HG03565 (cell line): ENCODE data around the gene PBOV1.

ENCODE experiments used
- ATAC-seq: cut with Tn5 transposase; IDR thresholded peaks from one replicate; pipeline ENCODE4 v1.9.1; 2021; ENCODE audit warnings: mild to moderate bottlenecking, moderate library complexity; ENCODE audit not compliant: unreplicated experiment

PBOV1 gene

GRCh38 chr6:138218449-138218848 lies at the start of gene PBOV1:
PBOV1 (minus strand) TSS chr6:138218491; CDS start chr6:138218395, 96 bp downstream.
- no peak for ATAC-seq

GRCh38 chr6:138266095-138266494 lies 47.8 kb upstream of the PBOV1 start:
- no peak for ATAC-seq

- no peak for ATAC-seq
These were observed 46.1 kb upstream of the PBOV1 start for GRCh38 chr6:138264372-138264880.

- ATAC-seq: no peak
These were observed 45.7 kb upstream of the PBOV1 start for GRCh38 chr6:138263963-138264362.

GRCh38 chr6:138261116-138261780 lies 43.0 kb upstream of the PBOV1 start:
- ATAC-seq: no peak

- no peak for ATAC-seq
These were observed 40.7 kb upstream of the PBOV1 start for GRCh38 chr6:138258991-138259390.

GRCh38 chr6:138258197-138258596 lies 39.9 kb upstream of the PBOV1 start:
- no peak for ATAC-seq

GRCh38 chr6:138257638-138258040 lies 39.3 kb upstream of the PBOV1 start:
- ATAC-seq: no peak

- no peak for ATAC-seq
These were observed 37.2 kb upstream of the PBOV1 start for GRCh38 chr6:138255443-138255842.

- no peak for ATAC-seq
These were observed 35.4 kb upstream of the PBOV1 start for GRCh38 chr6:138253731-138254130.

GRCh38 chr6:138250513-138251247 lies 32.4 kb upstream of the PBOV1 start:
- ATAC-seq: no peak

GRCh38 chr6:138250053-138250452 lies 31.8 kb upstream of the PBOV1 start:
- ATAC-seq: no peak

- no peak for ATAC-seq
These were observed 30.6 kb upstream of the PBOV1 start for GRCh38 chr6:138248878-138249277.

- ATAC-seq: no peak
These were observed 29.7 kb upstream of the PBOV1 start for GRCh38 chr6:138248011-138248410.

GRCh38 chr6:138246650-138247440 lies 28.6 kb upstream of the PBOV1 start:
- ATAC-seq: no peak

- ATAC-seq: no peak
These were observed 27.5 kb upstream of the PBOV1 start for GRCh38 chr6:138245751-138246150.

GRCh38 chr6:138242987-138243592 lies 24.8 kb upstream of the PBOV1 start:
- ATAC-seq: no peak

- ATAC-seq: no peak
These were observed 23.6 kb upstream of the PBOV1 start for GRCh38 chr6:138241934-138242333.

GRCh38 chr6:138241381-138241780 lies 23.1 kb upstream of the PBOV1 start:
- ATAC-seq: no peak

GRCh38 chr6:138240476-138241245 lies 22.4 kb upstream of the PBOV1 start:
- no peak for ATAC-seq
